Suprapubic skin (tissue), 4 donors: ENCODE data around the gene FARS2. TPM values are rescaled to one million over a fixed set of nuclear protein-coding genes. Genes with fewer than 3 reads are reported as not detected.

Experiments
- DNase-seq, 2 donors: peaks; one replicate each; pipeline ENCODE4 v3.0.0-alpha.2; 2019; ENCODE audit warnings: low spot score in 2 of 2
- H3K27ac ChIP-seq: fragments of 200-600 bp; sonication (generic); one replicate; pipeline ENCODE4 v1.5.1; 2019
- H3K27me3 ChIP-seq: fragments of 200-600 bp; sonication (generic); one replicate; pipeline ENCODE4 v1.5.1; 2019
- H3K36me3 ChIP-seq: fragments of 200-600 bp; sonication (generic); one replicate; pipeline ENCODE4 v1.5.1; 2019
- H3K4me1 ChIP-seq: fragments of 200-600 bp; sonication (generic); one replicate; pipeline ENCODE4 v1.5.1; 2019
- H3K4me3 ChIP-seq: fragments of 200-600 bp; sonication (generic); one replicate; pipeline ENCODE4 v1.5.1; 2019; ENCODE audit warnings: mild to moderate bottlenecking
- H3K9me3 ChIP-seq: fragments of 200-600 bp; sonication (generic); one replicate; pipeline ENCODE4 v1.5.1; 2019
- EP300 ChIP-seq: sonication (generic); formaldehyde crosslinking; IDR thresholded peaks from one replicate; pipeline ENCODE4 v1.6.1; 2017; ENCODE audit warnings: antibody characterized with exemption
- POLR2A ChIP-seq, 2 donors: fragments of 450-650 bp; IDR thresholded peaks; one replicate each; pipeline ENCODE4 v1.6.1; 2017; ENCODE audit warnings: antibody characterized with exemption in 2 of 2, mild to moderate bottlenecking in 2 of 2, moderate library complexity in 2 of 2
- POLR2AphosphoS5 ChIP-seq, 3 donors: sonication (generic); formaldehyde crosslinking; IDR thresholded peaks; one replicate each; pipeline ENCODE4 v1.6.1; 2017; ENCODE audit warnings: antibody characterized with exemption in 3 of 3
- WGBS: methylation state at CpG from one replicate; pipeline ENCODE4 v1.1.5; 2018; 5-methylcytosine and 5-hydroxymethylcytosine counted together
- total RNA-seq, 4 donors: library from RNA; depleted of rRNA; stranded (reverse); fragments of >200 nt; gene quantifications; one replicate each; pipeline ENCODE4 v1.1.0, GENCODE V29; 2016
- TF ChIP-seq, protein P1 (sequence below), 2 donors: fragments of 200-600 bp in 1 of 2; fragments of 450-650 bp in 1 of 2; sonication (generic) in 1 of 2; IDR thresholded peaks; one replicate each; pipeline ENCODE4 v1.5.1; 2016 to 2019; ENCODE audit warnings: antibody characterized with exemption in 2 of 2, mild to moderate bottlenecking in 1 of 2, moderate library complexity in 1 of 2

The FARS2 gene
- total RNA-seq, 4 donors from 2014 or later, result 15.0 to 22.4 (median 20.1) TPM

DNA sequence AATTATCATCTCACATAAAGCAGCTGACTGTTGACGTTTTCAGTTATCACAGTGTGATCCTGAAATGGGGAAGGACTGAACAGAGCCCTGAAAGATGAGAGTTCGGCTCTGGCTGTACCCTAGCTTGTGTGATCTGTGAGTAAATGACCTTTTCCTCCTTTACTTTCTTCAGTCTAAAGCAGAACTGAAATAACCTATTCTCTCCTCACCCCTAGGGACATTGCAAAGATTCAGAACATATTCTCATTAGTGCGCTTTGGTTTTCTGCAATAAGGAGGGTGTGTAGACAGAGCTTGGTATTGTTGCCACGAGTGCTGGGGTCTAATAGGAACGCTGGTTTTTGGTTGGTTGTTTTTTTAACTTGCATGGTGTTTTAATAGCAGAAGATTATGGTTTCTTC, 16.7 kb downstream of the FARS2 start:
- Histone ChIP-seq H3K36me3 (no peaks in the 10 kb centered on the region), H3K27me3 (no peaks in the 10 kb centered on the region), H3K4me1 (no peaks in the 10 kb centered on the region), H3K4me3 (no peak overlapping the region), H3K9me3 (no peaks in the 10 kb centered on the region), H3K27ac (no peak overlapping the region)
- TF ChIP-seq EP300 (no peak), POLR2AphosphoS5 (IDR thresholded peaks at IDR 0.05) (no peak), POLR2A (IDR thresholded peaks at IDR 0.05) (no peak)
- TF ChIP-seq, protein P1, sequence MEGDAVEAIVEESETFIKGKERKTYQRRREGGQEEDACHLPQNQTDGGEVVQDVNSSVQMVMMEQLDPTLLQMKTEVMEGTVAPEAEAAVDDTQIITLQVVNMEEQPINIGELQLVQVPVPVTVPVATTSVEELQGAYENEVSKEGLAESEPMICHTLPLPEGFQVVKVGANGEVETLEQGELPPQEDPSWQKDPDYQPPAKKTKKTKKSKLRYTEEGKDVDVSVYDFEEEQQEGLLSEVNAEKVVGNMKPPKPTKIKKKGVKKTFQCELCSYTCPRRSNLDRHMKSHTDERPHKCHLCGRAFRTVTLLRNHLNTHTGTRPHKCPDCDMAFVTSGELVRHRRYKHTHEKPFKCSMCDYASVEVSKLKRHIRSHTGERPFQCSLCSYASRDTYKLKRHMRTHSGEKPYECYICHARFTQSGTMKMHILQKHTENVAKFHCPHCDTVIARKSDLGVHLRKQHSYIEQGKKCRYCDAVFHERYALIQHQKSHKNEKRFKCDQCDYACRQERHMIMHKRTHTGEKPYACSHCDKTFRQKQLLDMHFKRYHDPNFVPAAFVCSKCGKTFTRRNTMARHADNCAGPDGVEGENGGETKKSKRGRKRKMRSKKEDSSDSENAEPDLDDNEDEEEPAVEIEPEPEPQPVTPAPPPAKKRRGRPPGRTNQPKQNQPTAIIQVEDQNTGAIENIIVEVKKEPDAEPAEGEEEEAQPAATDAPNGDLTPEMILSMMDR (IDR thresholded peaks at IDR 0.05), result no peak
- 85% methylated on average over 5 of the region's 5 CpGs for WGBS
- no peak for DNase-seq

DNA sequence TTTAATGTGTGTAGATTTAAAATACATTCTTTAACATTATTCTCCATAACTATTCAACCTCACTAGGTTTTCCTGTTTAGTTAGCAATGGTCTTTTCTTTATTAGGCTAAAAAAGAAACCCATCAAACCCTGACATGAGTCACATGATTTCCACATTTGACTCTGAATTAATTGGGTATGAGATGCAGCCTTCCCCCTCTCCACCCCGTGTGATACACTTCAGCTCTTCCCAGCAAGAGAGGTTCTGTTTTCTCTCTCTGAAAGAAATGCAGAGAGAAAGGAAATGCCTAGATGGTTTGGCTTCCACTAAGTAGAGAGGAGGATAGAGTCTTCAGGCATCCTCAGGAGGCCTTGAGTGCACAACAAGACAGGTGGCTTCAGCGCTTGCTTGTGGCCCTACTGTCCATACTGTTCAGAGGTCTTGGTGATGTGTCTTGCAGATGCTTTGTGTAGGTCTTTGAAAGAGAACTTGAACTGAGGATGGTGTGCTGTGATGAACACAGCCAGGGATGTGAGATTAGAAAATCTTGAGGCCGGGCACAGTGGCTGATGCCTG, 17.3 kb downstream of the FARS2 start:
- Histone ChIP-seq H3K9me3 (no peaks in the 10 kb centered on the region), H3K4me3 (no peak overlapping the region), H3K27ac (no peak overlapping the region), H3K27me3 (no peaks in the 10 kb centered on the region), H3K36me3 (no peaks in the 10 kb centered on the region), H3K4me1 (no peaks in the 10 kb centered on the region)
- TF ChIP-seq POLR2AphosphoS5 (IDR thresholded peaks at IDR 0.05) (no peak), EP300 (no peak), POLR2A (IDR thresholded peaks at IDR 0.05) (no peak)
- TF ChIP-seq, protein P1 (IDR thresholded peaks at IDR 0.05), result no peak
- 84% methylated on average over 3 of the region's 3 CpGs for WGBS
- no peak for DNase-seq

DNA sequence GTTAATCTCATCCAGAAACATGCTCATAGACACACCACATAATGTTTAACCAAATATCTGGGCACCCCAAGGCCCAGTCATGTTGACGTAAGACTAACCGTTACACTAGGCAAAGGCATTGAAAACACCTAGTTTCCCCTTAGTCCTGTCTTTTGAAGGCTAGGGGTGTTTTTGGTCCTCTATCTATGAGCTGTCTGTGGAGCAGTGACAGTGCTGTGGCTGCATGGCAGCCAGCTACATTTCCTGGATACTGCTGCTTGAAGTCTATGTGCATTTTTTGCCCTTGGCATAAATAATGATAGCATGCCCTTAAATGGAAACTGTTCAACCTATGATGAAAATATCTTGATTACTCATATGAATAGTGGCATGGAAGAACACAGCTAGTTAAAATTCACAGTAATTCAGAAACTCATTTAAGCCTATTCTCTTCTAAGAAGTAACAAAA, 18.6 kb downstream of the FARS2 start:
- H3K27me3 ChIP-seq, result no peaks in the 10 kb centered on the region
- WGBS, result 100% methylated on average over 2 of the region's 2 CpGs

DNA sequence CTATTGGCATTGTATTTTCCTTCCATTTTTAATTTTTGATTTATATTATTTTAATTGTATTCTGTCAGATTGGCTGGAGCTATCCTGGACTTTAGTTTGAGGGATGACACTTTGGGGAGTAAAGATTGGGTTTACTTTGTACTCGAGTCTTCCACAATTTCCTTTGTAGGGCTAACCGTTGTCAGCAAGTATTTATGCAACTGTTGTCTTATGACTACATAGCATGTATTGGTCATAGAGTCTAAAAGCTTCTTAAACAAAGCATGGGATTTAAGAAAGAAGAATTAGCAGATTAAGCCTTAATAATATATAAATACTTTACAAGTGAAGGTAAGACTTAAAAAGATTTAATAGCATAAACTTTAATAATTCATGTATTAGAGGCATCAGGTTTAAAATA, 19.6 kb downstream of the FARS2 start:
- no peaks in the 10 kb centered on the region for H3K36me3 ChIP-seq
- H3K4me3 ChIP-seq, result no peak overlapping the region
- H3K27me3 ChIP-seq, result no peaks in the 10 kb centered on the region
- WGBS, result 78% methylated on average over 2 of the region's 2 CpGs
- no peaks in the 10 kb centered on the region for H3K9me3 ChIP-seq
- no peak for DNase-seq
- H3K4me1 ChIP-seq, result no peaks in the 10 kb centered on the region
- TF ChIP-seq POLR2AphosphoS5 (IDR thresholded peaks at IDR 0.05) (no peak), POLR2A (IDR thresholded peaks at IDR 0.05) (no peak), EP300 (no peak)
- TF ChIP-seq, protein P1 (IDR thresholded peaks at IDR 0.05), result no peak
- no peak overlapping the region for H3K27ac ChIP-seq

More for the DNA sequence above, 18.6 kb downstream of the FARS2 start:
- H3K4me3 ChIP-seq, result no peak overlapping the region
- H3K36me3 ChIP-seq, result no peaks in the 10 kb centered on the region
- TF ChIP-seq EP300 (no peak), POLR2A (IDR thresholded peaks at IDR 0.05) (no peak), POLR2AphosphoS5 (IDR thresholded peaks at IDR 0.05) (no peak)
- TF ChIP-seq, protein P1 (IDR thresholded peaks at IDR 0.05), result no peak
- H3K4me1 ChIP-seq, result no peaks in the 10 kb centered on the region
- DNase-seq, result no peak
- no peak overlapping the region for H3K27ac ChIP-seq
- no peaks in the 10 kb centered on the region for H3K9me3 ChIP-seq

DNA sequence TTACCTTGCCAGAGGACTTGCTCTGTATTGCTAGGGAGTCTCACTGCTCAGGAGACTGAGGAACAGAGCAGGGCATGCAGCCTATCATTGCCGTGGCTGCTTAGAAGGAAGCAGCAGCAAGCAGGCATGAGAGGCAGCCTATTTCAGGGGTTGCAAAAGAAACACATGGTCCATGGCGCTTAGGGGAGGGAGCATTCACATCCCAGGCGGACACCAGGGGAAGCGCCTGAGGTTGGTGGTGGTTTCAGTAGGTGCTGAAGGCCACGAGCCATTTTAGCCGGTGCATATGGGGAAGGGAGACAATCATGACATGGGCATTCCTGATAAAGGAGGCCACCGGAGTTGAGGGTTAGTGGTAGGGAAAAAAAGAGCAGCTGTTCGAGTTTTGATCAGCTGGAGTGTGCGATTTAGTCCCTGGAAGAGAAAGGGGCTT, 20.9 kb downstream of the FARS2 start:
- TF ChIP-seq POLR2AphosphoS5 (IDR thresholded peaks at IDR 0.05) (no peak), EP300 (no peak), POLR2A (IDR thresholded peaks at IDR 0.05) (no peak)
- TF ChIP-seq, protein P1 (IDR thresholded peaks at IDR 0.05), result no peak
- DNase-seq, result no peak
- no peaks in the 10 kb centered on the region for H3K36me3 ChIP-seq
- no peak overlapping the region for H3K4me3 ChIP-seq
- no peaks in the 10 kb centered on the region for H3K9me3 ChIP-seq
- no peaks in the 10 kb centered on the region for H3K27me3 ChIP-seq
- H3K4me1 ChIP-seq, result peaks cover 5% of the 10 kb centered on the region
- H3K27ac ChIP-seq, result no peak overlapping the region
- 88% methylated on average over 9 of the region's 9 CpGs for WGBS
